Erythroblast (primary cell): ENCODE data around the gene NTRK1.

Experiments used
- DNase-seq, 2 experiments: peaks; one replicate each; lab custom pipeline; 2025; lab: John Stamatoyannopoulos, UW
- GATA1 ChIP-seq: IDR thresholded peaks from 2 replicates; pipeline ENCODE4 v1.6.1; 2011; ENCODE audit warnings: low read depth, mild to moderate bottlenecking, control low read depth, low read length, moderate library complexity
- POLR2A ChIP-seq: IDR thresholded peaks from 2 replicates; pipeline ENCODE4 v1.6.1; 2011; ENCODE audit warnings: mild to moderate bottlenecking, low read length

Gene NTRK1

DNA sequence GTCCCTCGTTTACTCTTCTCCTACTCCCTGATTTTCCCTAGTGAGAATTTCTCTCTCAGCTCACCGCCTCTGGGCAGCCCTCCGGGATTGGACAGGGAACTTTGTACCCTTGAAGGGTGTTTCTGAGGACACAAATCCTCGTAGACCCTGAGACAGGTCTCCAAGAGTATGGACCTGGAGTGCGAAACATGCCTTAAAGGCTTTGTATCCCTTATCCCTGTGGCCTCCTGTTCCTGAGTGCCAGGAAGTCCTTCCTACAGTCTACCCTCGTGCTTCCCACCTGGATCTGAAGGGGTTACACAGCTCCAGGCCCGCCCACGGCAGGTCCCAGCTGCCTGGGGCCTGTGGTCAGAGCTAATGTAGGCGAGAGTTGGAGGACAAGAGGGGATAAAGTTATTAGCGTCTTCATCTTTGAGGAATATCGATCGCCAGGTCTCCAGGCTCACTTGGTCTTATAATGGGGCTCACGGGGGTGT lies 25.3 kb downstream of the NTRK1 start:
- TF ChIP-seq POLR2A (no peak), GATA1 (no peak)
- no peak for DNase-seq

DNA sequence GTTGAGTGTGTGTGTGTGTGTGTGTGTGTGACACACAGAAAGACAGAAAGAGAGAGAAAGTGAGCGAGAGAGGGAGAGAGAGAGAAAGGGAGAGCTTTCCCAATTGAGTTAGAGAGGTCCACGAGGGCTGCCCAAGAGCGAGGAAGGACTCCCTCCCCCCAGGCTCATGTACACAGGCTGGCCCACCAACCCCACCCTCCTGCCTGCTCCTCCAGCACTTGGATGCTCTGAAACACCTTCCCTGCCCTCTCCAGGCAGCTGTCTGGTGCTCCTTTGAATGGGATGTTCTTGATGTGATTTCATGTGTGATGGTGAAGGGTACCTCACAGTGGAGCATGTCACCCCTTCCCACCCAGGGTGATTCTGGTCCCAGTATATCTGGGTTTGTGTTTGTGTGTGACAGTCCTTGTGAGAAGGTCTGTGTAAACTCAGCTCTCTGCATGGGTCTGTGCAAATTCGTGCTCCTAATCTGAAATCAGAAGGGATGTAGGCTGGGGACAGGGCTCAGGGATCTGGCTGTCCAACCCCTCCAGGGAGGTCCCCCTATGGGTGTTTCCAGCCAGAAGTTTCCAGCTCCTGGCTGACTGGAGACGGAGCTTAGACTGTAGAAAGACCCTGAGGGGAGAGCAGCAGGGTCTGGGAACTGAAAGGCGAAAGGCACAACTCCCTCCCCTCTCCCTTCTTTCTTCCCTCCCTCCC lies 26.1 kb downstream of the NTRK1 start:
- no peak for TF ChIP-seq POLR2A
- TF ChIP-seq GATA1 = no peak
- no peak for DNase-seq

DNA sequence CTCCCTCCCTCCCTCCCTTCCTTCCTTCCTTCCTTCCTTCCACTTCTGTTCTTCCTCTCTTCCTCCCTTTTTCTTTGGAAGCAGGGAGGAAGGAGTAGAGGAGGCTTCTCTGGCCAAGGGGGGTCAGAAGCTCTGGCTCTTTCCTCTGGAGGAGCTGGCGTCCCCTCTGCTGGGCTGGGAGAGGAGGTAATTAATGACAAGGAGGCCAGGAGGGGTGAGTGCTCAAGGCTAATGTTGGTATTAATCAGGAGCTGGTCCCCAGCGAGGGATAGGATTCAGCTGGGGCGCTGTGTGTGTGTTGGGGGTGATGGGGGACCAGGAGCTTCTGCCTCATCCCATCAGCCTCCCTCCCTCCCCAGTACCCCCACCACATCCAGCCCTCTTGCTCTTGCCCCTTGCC lies 26.7 kb downstream of the NTRK1 start:
- DNase-seq = no peak
- TF ChIP-seq POLR2A (no peak), GATA1 (no peak)

DNA sequence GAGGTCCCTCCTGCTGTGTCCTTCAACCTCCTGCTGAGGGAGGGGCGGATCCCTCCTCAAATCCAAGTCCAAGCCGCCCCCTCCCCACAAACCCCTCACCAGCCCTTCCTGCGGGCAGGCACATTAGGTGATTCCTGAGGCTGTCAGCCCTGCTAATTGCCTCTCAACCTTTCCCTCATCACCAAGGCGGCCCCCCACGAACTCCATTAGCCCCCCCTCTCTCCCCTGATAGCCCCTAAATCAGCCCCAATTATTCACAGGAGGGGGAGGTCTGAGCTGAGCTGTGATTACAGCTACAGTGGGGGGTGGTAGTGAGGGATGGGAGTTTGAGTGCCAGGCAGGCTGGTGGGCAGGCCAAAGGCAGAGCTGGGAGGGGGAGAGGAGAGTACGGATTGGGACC lies 27.1 kb downstream of the NTRK1 start:
- TF ChIP-seq POLR2A (no peak), GATA1 (no peak)
- DNase-seq = no peak

DNA sequence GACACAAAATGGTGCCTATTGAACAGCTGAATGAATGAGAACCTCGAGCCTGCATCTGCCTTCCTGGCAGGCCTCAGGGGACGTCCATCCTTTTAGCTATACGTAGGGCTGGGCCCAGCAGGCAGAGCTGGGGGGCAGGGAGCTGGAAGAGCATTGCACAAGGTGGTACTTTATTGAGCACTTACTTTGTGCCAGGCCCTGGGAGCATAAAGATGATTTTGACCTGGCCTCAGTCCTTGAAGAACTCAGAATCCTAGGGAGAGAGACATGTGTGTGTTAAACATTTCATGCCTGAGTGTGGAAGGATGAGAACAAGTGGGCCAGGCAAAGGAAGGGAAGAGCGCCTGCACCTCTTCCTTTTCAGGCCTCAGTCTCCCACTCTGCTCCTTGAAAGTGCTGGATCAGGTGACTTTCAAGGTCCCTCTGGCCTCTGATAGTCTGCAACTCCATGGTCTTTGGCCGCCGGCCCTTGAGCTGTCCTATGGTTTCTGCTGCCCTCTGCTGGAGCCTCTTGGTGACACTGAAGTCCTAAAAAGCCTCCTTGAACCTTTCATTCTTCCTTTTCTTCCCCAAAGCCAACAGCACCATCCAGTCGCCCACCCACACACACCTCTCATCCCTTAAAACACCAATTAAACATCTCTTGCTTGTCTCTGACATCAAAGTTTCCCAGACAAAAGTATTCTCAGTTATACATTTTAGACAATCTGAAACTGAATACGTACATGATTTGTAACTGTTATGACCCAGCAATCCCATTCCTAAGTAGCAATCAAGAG lies 29.3 kb downstream of the NTRK1 start:
- DNase-seq = peak; percentile 75 to 87
- TF ChIP-seq GATA1 (no peak), POLR2A (no peak)

DNA sequence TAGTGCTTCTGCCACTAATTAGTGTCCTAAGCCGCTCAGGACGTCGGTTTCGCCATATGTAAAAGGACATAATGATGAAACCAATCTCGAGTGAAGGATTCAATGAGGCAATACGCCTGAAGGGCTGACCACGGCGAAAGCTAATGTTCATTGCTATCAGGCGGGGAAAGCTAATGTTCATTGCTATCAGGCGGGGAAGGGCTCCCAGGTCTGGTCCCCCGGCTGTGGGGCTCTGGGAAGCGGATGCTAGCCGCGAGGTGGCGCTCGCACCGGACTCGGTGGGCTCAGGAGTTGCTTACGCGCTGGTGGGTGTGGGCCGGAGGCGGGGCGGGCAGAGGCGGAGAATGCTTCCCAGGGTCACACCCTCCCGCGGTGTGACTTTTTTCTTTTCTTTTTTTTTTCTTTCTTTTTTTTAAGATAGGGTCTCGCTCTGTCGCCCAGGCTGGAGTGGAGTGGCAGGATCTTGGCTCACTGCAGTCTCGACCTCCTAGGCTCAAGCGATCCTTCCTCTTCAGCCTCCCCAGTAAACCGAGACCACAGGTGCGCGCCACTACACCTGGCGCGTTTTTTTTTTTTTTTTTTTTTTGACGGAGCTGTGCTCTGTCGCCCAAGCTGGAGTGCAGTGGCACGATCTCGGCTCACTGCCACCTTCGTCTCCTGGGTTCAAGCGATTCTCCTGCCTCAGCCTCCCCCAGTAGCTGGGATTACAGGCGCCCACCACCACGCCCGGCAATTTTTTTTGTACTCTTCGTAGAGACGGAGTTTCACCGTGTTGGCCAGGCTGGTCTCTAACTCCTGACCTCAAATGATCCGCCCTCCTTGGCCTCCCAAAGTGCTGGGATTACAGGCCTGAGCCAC lies 31.8 kb downstream of the NTRK1 start:
- DNase-seq = peak; percentile 90 to 94
- no peak for TF ChIP-seq POLR2A
- no peak for TF ChIP-seq GATA1

DNA sequence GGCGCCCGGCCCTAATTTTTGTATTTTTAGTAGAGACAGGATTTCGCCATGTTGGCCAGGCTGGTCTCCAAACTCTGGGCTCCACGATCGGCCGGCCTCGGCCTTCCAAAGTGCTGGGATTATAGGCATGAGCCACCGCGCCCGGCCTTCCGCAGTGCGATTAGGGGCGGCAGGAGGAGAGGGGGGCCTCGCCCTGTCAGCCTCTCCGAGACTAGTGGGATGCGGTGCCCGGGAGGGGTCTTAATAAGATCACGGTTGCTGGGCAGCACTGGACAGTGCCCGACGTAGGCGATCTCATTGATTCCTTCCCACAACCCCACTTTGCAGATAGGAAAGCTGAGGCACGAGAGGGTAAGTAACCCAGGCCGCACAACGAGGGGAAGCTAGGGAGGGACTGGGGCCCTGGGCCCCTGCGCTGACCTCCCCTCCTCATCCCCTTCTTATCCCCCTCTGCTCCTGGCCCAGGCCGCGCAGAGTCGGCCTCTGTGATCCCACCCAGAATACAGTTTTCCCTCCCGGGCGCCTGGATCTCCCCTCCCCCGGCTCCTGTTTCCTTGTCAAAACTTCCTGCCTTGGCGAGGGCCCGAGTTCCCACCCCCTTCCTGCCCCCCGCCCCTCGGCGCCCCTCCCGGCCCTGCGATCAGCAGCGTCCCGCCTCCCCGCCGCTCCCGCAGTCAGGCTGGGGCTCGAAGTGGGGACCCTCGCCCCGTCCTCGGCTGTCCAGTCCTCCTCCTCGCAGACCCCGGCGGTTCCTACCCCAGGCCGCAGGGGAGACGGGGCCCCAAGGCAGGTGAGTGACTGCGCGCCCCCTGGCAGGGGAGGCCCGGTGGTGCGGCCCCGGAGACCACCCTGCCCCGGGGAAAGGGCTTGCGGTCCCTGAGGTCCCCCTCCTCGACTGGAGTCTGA lies 32.6 kb downstream of the NTRK1 start, which contains the start of gene PEAR1:
TSS of gene PEAR1 (plus strand) at position 671 of the 906 bp plus-strand sequence. CDS start 10,209 bp downstream, outside the sequence.
- no peak for TF ChIP-seq GATA1
- TF ChIP-seq POLR2A = no peak

DNA sequence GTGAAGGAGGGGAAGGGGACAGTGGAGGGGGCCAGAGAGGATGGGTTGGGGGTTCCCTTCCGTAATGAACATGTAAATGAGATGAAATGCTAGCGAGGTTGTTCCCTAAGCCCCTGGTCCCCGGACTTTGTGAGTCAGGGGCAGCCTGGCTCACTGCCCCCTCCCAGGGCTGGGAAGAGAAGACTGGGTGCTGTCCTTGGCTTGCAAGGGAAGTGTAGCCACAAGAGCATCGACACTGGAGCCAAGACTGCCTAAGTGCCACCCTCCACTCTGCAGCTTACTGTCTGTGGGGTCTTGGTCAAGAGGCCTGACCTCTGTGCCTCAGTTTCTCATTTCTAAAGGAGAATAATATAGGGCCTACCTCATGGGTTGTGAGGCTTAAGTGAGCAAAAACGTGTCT lies 33.3 kb downstream of the NTRK1 start:
- no peak for TF ChIP-seq POLR2A
- no peak for TF ChIP-seq GATA1
- DNase-seq = peak in 1 of 2 experiments; percentile 34

More for the DNA sequence above, 32.6 kb downstream of the NTRK1 start, which contains the start of gene PEAR1:
- peak in 1 of 2 experiments; percentile 8 for DNase-seq

DNA sequence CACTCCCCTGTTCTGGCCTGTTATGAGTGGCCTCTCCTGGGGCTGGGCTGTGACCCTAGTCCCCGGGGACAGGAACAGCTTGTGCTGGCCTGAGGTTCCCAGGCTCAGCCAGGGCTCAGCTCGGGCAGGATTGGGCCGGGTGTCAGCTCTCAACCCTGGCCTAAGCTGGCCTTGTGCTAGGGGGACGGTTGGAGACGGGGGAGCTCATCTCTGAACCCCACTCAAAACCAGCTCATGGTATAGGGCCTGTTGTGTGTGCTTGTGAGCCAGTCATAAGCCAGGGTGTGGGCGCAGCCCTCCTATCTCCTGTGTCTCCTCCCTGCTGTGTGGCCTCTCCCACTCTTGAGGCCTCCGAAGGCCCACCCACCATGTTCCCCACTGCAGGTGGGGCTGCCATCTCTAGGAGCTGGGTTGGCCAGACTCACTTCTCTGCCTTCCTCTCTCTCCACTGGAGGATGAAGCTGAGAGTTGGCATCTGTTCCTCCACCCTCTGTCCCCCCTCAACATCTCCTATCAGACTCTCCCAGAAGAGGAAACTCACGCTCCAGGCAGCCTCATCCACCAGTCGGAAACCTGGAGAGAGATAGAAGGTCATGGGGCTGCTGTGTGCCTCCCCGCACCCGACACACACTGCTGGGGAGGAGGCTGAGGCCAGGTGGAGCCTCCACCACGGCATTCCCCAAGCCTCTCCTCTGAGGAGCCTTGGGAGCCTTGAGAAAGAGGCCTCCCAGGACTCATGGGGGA lies 34.2 kb downstream of the NTRK1 start:
- TF ChIP-seq GATA1 = no peak
- peak; percentile 94 for TF ChIP-seq POLR2A
- peak; percentile 83 to 90 for DNase-seq

DNA sequence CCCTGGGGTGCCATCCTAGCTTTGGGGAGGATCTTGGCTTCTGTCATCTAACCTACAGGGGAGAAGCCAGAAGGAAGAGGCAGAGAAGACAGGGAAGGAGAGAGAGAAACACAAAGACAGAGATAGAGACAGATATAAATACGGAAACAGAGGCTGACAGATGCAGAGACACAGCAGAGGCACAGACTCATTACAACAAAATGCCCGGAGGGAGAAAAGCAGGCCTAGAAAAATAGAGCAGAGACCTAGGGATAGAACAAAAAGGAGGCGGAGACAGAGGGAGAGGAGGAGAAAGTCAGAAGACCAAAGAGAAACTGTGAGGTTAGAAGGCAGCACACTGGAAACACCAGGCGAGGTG lies 34.8 kb downstream of the NTRK1 start:
- TF ChIP-seq POLR2A (no peak), GATA1 (no peak)
- DNase-seq = no peak

DNA sequence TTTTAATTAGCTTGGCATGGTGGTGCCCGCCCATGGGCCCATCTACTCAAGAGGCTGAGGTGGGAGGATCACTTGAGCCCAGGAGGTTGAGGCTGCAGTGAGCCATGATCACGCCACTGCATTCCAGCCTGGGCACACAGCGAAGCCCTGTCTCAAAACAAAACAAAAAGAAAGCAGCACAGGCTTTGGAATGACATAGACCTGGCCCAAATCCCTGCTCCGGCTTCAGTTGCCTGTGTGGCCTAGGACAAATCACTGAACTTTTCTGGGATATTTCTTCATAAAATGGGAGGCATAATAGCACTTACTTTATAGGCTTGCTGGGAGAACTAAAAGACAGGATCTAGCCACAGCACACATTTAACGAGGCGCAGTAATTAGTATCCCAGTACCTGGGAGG lies 35.3 kb downstream of the NTRK1 start:
- DNase-seq = no peak
- TF ChIP-seq POLR2A (no peak), GATA1 (no peak)
